ENCODE measurements around the gene PSMC1.
"Not testable (repeated sequence)": the region's sequence is repeated elsewhere in the genome, so short reads cannot be mapped to it uniquely, and the experiment has no call there.

DNA sequence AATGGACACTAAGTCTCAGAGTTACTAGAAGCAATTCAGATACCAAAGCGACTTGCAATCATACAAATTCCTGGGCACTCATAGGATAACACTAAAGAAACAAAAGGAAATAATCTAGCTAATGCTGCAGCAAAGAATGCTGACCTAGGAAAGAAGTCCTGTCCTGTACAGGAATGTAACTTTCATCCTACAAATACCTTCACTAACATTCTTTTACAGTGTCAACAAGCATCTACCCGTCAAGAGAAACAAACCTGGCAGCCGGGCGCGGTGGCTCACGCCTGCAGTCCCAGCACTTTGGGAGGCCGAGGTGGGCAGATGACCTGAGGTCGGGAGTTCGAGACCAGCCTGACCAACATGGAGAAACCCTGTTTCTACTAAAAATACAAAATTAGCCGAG is 8.9 kb upstream of the PSMC1 start:
- TF ChIP-seq EZH2 (IDR thresholded peaks at IDR 0.05); POLR2AphosphoS5 (IDR thresholded peaks at IDR 0.05; ENCODE audit: borderline replicate concordance, low read depth, low read length): not testable (repeated sequence)

All from SK-N-MC (cell line).